HG03135 (cell line): ENCODE results near the gene TMED8.
"Not testable (repeated sequence)": the region's sequence is repeated elsewhere in the genome, so short reads cannot be mapped to it uniquely, and the experiment has no call there.

Experiments used
- ATAC-seq: cut with Tn5 transposase; IDR thresholded peaks from one replicate; pipeline ENCODE4 v1.9.1; 2021; ENCODE audit warnings: mild to moderate bottlenecking, moderate library complexity; ENCODE audit not compliant: unreplicated experiment

Gene TMED8

GRCh38 chr14:77369285-77369684, 7.6 kb downstream of the TMED8 start:
- no peak for ATAC-seq

GRCh38 chr14:77364146-77364545, 12.7 kb downstream of the TMED8 start:
- ATAC-seq: peak; percentile 52

DNA sequence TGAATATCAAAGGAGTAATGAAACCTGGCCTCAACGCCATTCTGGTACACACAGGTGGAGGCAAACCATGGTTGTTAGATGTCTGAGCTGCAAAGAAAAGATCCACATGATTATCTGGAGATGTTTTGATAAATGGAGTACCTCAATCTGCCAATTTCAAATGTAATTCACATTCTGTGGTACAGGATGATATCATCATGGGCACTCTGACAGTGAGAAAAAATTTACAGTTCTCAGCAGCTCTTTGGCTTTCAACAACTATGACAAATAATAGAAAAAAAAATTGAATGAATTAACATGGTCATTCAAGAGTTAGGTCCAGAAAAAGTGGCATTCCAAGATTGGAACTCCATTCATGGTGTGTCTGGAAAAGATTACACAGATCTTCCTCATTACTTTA, 17.3 kb downstream of the TMED8 start:
- ATAC-seq: no peak

- no peak for ATAC-seq
These were observed 20.0 kb downstream of the TMED8 start for GRCh38 chr14:77356899-77357298.

- ATAC-seq: no peak
These were observed 21.1 kb downstream of the TMED8 start for GRCh38 chr14:77355811-77356210.

- no peak for ATAC-seq
These were observed 23.3 kb downstream of the TMED8 start for GRCh38 chr14:77353469-77354141.

- ATAC-seq: no peak
These were observed 29.1 kb downstream of the TMED8 start for GRCh38 chr14:77347751-77348150.

GRCh38 chr14:77346495-77346894, 30.4 kb downstream of the TMED8 start:
- ATAC-seq: no peak

DNA sequence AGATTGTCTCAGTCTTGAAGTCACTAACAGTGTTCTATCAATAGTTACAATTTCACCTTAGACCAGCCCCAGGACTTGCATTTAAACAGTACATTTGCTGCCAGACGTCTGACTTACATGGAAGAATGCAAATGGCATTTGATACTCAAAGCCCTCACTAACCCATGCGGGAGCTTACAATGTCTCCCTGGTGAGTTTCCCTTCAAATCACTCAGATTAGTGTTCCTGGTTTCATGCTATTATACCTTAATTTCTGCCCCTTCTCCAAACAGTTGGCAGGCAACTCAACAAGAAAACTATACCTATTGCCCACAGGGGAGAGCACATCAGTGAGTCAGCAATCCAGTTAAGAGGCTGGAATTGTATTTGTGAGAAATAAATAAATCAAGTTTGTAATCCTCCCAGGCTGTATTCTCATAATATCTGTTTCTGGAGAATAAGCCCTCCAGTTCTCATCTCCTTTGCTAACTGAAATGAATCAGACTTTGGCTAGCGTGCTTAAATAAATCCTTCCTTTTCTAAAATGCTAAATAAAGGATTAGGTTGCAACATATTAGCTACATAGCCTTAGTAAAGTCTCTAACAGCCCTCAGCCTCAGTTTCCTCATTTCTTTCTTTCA, 32.4 kb downstream of the TMED8 start:
- ATAC-seq: no peak

DNA sequence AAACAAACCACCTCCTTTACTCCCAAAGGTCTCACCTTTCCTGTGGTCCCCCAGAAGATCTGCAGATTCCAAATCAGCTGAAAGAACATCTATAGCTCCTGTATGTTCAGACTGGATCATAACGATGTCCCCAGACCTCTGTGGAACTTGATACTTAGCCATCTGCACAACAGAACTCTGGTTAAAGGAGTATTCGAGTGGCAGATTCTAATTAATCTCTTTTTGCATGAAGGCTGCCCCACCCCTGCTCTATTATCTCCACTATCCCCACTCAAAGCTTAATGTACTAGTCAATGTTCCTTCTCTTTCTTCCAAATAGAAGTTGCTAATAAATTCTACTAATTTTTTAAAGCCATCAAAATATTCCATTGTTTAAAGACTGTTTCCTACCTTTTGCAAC, 33.2 kb downstream of the TMED8 start:
- ATAC-seq: no peak

DNA sequence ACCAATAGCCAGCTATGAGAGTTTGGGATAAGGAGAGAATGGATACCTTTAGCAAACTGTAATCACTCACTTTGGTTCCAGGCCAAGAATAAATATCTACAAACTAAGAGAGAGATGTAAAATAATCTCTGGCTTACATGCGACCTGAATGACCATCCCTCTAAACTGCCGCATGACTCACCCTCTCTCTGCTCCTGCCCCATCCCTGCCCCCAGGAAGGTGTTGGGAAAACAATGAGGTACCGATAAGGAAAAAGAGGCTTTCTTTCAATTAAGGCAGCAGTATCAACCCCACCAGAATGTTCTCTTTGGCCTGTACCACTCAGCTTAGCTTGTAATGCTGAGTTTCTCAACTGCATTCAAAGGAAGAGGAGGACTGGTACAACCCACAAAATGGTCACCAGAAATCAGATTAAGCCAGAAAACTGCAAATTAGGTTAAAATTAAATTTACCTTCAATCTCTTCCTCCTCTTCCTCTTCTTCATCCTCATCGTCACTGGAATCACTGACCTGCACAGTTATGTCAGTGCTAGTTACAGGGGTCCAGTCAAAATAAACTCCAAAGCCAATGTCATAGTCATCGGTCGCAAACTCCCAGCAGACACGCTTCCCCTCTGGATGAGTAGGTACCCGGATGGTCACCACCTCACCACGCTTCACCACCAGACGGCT, 34.0 kb downstream of the TMED8 start:
- ATAC-seq: no peak

GRCh38 chr14:77340389-77340788, 36.5 kb downstream of the TMED8 start:
- no peak for ATAC-seq

DNA sequence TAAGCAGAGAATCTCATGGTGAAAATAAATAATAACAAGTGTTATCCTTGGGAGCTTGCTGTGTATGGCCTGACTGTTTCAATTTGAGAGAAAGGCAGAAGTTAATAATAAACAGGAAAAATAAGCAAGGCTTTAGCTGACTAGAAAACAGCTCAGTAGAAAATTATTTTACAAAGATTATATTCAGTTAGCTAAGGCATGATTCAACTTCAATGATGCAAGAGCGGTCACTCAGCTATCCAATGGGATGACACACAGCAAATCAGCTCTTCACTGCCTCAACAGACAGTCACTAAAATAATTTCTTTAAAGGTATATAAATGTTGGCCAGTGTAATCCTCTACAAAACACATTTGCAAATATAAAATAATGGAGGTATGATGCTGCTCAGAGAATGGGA, 37.5 kb downstream of the TMED8 start:
- ATAC-seq: no peak

GRCh38 chr14:77338302-77338701, 38.6 kb downstream of the TMED8 start:
- no peak for ATAC-seq

DNA sequence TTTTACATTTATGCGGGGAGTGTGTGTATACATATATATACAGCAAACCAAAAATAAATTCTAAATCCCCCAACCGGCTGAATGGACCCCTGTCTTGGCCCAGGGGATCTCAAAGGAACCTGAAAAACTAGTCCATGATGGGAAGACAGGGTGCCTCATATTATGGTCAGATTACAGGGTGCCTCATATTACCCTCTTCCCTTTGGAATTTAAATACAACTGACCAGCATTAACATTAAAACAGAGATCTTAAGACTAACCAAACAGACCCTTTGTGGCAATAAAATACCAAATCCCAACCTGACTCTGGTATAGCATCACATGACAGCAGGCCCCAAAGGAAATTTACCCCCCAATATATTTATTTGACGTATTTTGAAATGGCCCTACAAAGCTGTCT, 39.0 kb downstream of the TMED8 start:
- ATAC-seq: no peak

- not testable (repeated sequence) for ATAC-seq
These were observed 39.6 kb downstream of the TMED8 start for GRCh38 chr14:77337255-77337654.

GRCh38 chr14:77335576-77335975, 41.3 kb downstream of the TMED8 start:
- no peak for ATAC-seq

- no peak for ATAC-seq
These were observed 47.0 kb downstream of the TMED8 start for GRCh38 chr14:77329872-77330271.

GRCh38 chr14:77327111-77327510, 49.8 kb downstream of the TMED8 start:
- no peak for ATAC-seq

- ATAC-seq: no peak
These were observed 51.2 kb downstream of the TMED8 start for GRCh38 chr14:77325746-77326094.

- no peak for ATAC-seq
These were observed 51.8 kb downstream of the TMED8 start for GRCh38 chr14:77324816-77325745.
